Thoracic aorta (tissue), 2 donors: Measurements from ENCODE around the gene DIPK1C. TPM values are rescaled to one million over a fixed set of nuclear protein-coding genes. Genes with fewer than 3 reads are reported as not detected.
A peak's percentile ranks its signal among the peaks of the same experiment; 100 is the strongest.

Experiments used
- ATAC-seq: fragments of 150-250 bp; one replicate; pipeline ENCODE4 v1.8.0; 2017; ENCODE audit warnings: low read depth; ENCODE audit not compliant: insufficient number of reproducible peaks, low FRiP score
- DNase-seq: peaks from one replicate; pipeline ENCODE4 v3.0.0-alpha.2; 2020; ENCODE audit warnings: low spot score
- H3K27ac ChIP-seq, 2 donors: fragments of 200-600 bp; sonication (generic); 1 replicate in 1 of 2; 2 replicates in 1 of 2; pipeline ENCODE4 v1.5.1; 2016; ENCODE audit warnings: mild to moderate bottlenecking in 2 of 2, moderate library complexity in 2 of 2
- H3K27me3 ChIP-seq: fragments of 200-600 bp; sonication (generic); replicated peaks from 2 replicates; pipeline ENCODE4 v1.6.0; 2016; ENCODE audit warnings: mild to moderate bottlenecking; ENCODE audit not compliant: insufficient read depth
- H3K36me3 ChIP-seq: fragments of 200-600 bp; sonication (generic); one replicate; pipeline ENCODE4 v1.5.1; 2016
- H3K4me1 ChIP-seq, 2 donors: fragments of 200-600 bp; sonication (generic); 1 replicate in 1 of 2; 2 replicates in 1 of 2; pipeline versions ENCODE4 v1.5.1 to v1.6.0; 2016; ENCODE audit warnings: low read depth in 2 of 2, mild to moderate bottlenecking in 1 of 2; ENCODE audit not compliant: control insufficient read depth in 1 of 2
- H3K4me3 ChIP-seq: fragments of 200-600 bp; sonication (generic); 2 replicates; pipeline ENCODE4 v1.5.1; 2016; ENCODE audit warnings: mild to moderate bottlenecking
- H3K9me3 ChIP-seq: fragments of 200-600 bp; sonication (generic); 2 replicates; pipeline ENCODE4 v1.5.1; 2016
- CTCF ChIP-seq: fragments of 200-600 bp; sonication (generic); IDR thresholded peaks from one replicate; pipeline ENCODE4 v1.5.1; 2019; ENCODE audit warnings: antibody characterized with exemption
- total RNA-seq, 2 donors: library from RNA; depleted of rRNA; stranded (reverse); fragments of >200 nt; gene quantifications; one replicate each; pipeline versions ENCODE4 v1.1.0 to v1.2.3, GENCODE V29; 2016

Gene DIPK1C
- total RNA-seq, 2 donors from 2014 or later = not detected

GRCh38 chr18:74476140-74476539 lies 19.0 kb upstream of the DIPK1C start:
- no peak overlapping the region for H3K27ac ChIP-seq
- DNase-seq (no peak), ATAC-seq (no peak)
- no peaks in the 10 kb centered on the region for H3K4me1 ChIP-seq
- H3K9me3 ChIP-seq = no peaks in the 10 kb centered on the region
- H3K27me3 ChIP-seq = no peaks in the 10 kb centered on the region
- peak; percentile 62 for TF ChIP-seq CTCF
- no peaks in the 10 kb centered on the region for H3K36me3 ChIP-seq
- no peak overlapping the region for H3K4me3 ChIP-seq

- no peak for ATAC-seq
- DNase-seq = no peak
- Histone ChIP-seq H3K27me3 (no peaks in the 10 kb centered on the region), H3K27ac (no peak overlapping the region), H3K36me3 (no peaks in the 10 kb centered on the region), H3K4me3 (no peak overlapping the region), H3K9me3 (no peaks in the 10 kb centered on the region), H3K4me1 (no peaks in the 10 kb centered on the region)
- TF ChIP-seq CTCF = no peak
These were observed 17.0 kb upstream of the DIPK1C start for GRCh38 chr18:74473976-74474640.

DNA sequence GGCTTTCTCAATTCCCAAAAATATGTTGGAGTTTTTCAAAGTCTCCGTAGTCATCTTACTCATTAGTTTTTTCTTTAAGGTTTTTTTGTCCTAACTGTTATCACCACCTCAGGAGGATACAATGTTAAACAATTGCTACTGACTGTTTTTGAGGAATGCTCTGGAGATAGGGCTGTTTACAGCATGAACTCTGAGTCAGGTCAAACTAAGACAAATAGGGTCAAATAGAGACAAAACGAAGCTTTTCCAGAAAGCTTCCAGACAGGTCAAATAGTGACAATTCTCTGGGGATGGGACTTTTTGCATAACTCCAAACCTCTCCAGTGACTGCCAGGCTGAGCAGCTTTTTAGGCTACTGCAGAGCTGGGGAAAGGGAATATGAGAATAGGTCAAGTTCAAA lies 15.2 kb upstream of the DIPK1C start:
- Histone ChIP-seq H3K36me3 (no peaks in the 10 kb centered on the region), H3K4me1 (no peaks in the 10 kb centered on the region), H3K27me3 (no peaks in the 10 kb centered on the region), H3K27ac (no peak overlapping the region), H3K9me3 (no peaks in the 10 kb centered on the region), H3K4me3 (no peak overlapping the region)
- TF ChIP-seq CTCF = no peak
- DNase-seq (no peak), ATAC-seq (no peak)

GRCh38 chr18:74468547-74469061 lies 11.5 kb upstream of the DIPK1C start:
- no peaks in the 10 kb centered on the region for H3K27me3 ChIP-seq
- no peaks in the 10 kb centered on the region for H3K9me3 ChIP-seq
- no peak overlapping the region for H3K4me3 ChIP-seq
- H3K4me1 ChIP-seq = no peaks in the 10 kb centered on the region
- ATAC-seq (no peak), DNase-seq (no peak)
- no peaks in the 10 kb centered on the region for H3K36me3 ChIP-seq
- TF ChIP-seq CTCF = no peak
- no peak overlapping the region for H3K27ac ChIP-seq

GRCh38 chr18:74465775-74466174 lies 8.7 kb upstream of the DIPK1C start:
- no peak for DNase-seq
- Histone ChIP-seq H3K9me3 (no peaks in the 10 kb centered on the region), H3K27me3 (no peaks in the 10 kb centered on the region), H3K4me3 (no peak overlapping the region), H3K36me3 (no peaks in the 10 kb centered on the region), H3K4me1 (no peaks in the 10 kb centered on the region), H3K27ac (no peak overlapping the region)
- no peak for ATAC-seq
- no peak for TF ChIP-seq CTCF
